Measurements from ENCODE around the gene TNFRSF14.

TNFRSF14 gene

DNA sequence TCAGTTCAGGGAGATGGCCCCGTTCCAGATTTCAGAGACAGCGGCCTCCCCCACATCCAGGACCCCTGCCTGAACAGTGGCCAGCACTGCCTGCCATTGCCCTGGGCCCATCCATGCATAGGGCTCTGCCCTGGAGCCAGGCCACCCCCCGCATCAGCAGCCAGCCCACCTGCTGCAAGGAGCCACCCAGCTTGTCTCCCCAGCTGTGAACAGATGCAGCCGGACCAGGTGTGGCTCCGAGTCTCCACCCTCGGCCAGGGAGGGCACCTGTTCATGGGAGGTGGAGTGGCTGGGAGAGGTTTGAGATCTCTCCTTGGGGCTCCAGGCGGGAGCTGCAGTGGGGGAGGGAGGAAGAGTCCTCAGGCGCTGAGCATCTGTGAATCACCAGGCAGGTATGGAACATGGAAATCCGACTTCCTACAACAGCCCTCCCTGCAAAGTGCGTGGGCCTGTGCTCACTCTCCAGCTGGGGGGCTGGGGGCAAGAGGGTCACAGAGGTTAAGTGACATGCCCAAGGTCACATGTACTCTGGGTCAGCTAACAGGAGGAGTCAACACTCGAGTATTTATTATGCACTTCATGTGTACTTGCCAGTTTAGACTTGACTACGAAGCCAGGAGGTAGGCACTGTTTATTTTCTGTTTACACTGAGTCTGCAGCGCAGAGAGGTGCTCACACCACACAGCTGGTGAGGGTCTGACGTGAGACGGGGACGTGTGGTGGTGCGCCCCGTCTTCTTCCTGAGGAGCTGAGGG, 21.3 kb upstream of the TNFRSF14 start:
- H3K4me3 ChIP-seq (ENCODE audit: low read length), result no peak overlapping the region
- DNase-seq (ENCODE audit: low read depth, low spot score), result no peak

DNA sequence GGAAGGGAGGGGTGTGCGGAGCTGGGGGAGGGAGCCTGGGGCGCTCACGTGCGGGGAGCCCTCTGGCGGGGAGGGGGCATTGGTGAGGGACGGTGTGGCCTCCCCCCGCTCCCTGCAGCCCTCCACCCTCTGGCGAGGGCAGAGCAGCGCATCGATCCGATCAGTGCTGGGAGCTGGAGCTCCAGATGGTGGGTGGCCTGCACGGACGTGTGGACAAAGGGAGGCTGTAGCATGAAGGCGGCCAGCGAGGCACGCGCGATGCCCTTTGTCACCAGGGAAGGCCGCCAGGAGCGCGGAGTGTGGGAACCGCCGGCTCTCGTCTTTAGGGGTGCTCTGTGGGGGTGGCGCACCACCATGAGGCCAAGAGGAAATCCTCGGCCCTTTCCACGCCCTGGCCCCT, 20.7 kb upstream of the TNFRSF14 start:
- no peak overlapping the region for H3K4me3 ChIP-seq (ENCODE audit: low read length)
- DNase-seq (ENCODE audit: low read depth, low spot score), result no peak

DNA sequence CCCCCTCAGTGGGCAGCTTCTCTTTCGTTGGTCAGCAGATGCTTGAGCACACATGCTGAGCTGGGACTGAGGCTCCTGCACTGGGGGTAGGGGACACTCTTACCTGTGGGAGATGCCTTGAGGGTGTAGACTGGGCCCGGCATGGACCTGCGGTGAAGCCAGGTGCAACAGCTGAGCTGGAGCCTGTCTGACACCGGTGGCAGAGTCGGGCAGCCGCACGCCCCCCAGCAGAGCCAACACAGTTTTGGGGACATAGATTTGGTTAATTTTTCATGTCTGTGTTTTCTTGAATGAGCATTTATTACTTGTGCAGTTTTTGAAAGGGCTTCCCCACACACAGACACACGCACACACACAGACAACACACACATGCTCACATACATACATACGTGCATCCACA, 20.2 kb upstream of the TNFRSF14 start:
- DNase-seq (ENCODE audit: low read depth, low spot score), result no peak
- no peak overlapping the region for H3K4me3 ChIP-seq (ENCODE audit: low read length)

DNA sequence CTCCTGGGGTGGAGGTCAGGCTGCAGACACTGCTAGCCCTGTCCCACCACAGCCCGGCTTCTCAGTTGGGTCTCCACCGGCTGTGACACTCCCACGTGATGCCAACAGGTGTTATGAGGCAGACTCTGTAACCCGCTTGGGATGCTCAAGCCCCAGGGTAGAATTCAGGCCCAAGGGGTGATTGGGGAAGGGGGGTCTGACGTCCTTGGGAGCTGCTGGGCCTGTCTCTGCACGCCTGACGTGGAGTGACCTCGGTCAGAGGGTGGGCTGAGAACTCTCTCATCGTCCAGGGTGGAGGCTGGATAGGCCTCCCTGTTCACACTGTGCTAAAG, 18.4 kb upstream of the TNFRSF14 start:
- no peak overlapping the region for H3K4me3 ChIP-seq (ENCODE audit: low read length)
- no peak for DNase-seq (ENCODE audit: low read depth, low spot score)

DNA sequence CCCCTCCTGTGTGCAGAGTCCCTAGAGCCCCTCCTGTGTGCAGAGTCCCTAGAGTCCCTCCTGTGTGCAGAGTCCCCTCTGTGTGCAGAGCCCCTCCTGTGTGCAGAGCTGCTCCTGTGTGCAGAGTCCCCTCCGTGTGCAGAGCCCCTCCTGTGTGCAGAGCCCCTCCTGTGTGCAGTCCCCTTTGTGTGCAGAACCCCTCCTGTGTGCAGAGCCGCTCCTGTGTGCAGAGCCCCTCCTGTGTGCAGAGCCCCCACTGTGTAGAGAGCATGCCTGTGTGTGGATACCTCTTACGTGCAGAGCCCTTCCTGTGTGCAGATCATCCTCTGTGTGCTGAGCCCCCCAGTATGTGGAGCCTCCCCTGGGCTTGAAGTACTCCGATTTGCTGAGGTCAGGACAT, 17.8 kb upstream of the TNFRSF14 start:
- no peak overlapping the region for H3K4me3 ChIP-seq (ENCODE audit: low read length)
- no peak for DNase-seq (ENCODE audit: low read depth, low spot score)

DNA sequence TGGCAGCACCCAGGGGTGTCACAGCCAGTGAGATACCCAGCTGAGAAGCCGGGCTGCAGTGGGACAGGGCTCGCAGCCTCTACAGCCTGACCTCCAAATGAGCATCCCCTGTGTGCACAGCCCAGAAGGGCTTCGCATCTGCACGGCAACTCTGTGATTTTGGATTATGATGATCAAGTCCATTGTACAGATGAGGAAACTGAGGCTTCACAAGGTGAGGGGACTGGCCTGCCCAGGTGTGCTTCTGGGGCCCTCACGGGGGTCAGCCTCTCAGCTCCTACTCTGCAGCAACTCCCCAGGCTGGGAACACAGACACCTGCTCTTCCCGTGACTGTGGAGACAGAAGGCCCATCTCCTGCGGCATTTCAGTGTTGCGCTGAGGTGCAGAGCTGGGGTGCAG, 17.3 kb upstream of the TNFRSF14 start:
- H3K4me3 ChIP-seq (ENCODE audit: low read length), result no peak overlapping the region
- DNase-seq (ENCODE audit: low read depth, low spot score), result no peak

DNA sequence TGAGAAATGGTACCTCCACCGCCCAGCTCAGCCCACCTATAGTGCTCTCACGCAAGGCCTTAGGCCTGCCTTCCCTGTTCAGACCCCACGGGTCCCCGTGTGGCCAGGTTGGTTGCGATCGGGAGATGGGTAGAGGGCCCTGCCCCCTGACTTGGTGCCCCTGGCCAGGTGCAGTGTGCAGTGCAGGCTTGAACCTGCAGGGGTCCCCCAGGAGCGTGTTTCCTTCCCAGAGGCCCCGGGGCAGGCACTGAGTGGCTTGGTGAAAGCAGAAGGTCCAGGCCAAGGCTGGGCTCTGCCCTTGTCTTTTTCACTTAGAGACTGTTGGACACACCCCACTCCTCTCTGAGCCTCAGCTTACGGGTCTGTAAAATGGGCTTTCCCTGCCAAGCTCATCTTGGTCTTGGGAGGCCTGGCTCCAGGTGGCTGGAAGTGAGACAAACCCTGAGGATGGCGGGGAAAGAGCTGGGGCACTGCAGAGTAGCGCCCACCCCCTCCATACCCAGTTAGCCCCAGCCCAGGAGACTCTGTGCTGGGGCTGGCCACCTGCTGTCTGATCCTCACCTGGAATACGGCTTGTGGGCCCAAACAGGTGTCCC, 16.8 kb upstream of the TNFRSF14 start:
- no peak for DNase-seq (ENCODE audit: low read depth, low spot score)
- no peak overlapping the region for H3K4me3 ChIP-seq (ENCODE audit: low read length)

DNA sequence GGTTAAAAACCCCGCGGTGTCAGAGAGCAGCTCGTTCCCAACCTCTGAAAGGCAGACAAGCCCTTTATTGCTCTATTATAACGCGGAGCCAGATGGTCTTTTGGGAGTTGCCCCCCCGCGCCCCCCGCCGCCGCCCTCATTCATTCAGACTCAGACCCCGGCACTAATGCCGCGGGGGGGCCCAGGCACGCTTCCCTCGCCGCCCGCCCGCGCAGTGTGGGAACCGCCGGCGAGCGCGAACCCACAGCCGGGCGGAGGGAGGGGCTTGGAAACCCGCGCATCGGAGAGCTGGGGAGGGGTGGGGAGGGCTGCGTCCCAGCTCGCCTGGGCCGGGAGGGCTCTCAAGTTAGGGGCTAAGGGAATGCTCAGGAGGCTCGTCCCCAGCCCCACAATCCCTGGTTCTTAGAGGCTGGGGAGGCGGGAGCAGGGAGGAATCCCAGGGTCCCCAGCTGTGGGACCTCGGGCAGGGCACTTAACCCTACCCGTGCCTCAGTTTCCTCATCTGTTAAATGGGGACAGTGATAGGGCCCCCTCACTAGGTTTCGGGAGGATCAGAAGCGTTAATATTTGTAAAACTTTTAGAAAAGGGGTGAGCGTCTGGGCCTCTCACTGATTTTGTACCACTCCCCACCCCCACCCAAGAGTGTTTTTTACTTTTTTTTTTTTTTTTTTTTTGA, 15.2 kb upstream of the TNFRSF14 start:
- no peak for DNase-seq (ENCODE audit: low read depth, low spot score)
- peak overlapping the region; percentile 32 for H3K4me3 ChIP-seq (ENCODE audit: low read length)

DNA sequence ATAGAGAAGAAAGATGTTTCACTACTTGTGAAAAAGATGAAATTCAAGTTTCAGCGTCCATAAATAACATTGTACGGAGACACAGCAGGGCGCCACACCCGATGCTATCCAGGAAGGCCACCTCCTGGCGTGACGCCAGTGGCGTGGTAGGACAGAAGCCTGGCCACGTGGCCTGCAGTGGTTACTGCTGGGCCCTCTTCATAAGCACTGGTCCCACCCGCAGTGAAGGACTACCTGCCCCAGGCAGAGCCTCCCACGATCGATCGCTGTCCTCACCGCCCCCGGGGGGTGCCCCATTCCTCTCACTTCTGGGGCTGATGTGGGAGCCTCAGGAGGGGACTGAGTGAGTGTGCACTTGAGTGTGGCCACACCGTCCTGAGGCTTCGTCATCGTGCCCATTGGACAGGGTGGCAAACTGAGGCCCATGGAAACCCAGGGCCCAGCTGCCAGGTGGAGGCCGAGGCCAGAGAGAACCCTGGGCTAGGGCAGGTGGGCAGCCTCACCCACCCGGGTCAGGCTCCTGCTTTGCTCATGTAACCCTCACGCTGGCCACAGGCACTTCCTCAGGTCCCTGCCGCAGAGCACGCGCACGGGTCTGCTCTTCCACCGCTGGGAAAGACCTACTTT, 14.4 kb upstream of the TNFRSF14 start:
- H3K4me3 ChIP-seq (ENCODE audit: low read length), result no peak overlapping the region
- no peak for DNase-seq (ENCODE audit: low read depth, low spot score)

DNA sequence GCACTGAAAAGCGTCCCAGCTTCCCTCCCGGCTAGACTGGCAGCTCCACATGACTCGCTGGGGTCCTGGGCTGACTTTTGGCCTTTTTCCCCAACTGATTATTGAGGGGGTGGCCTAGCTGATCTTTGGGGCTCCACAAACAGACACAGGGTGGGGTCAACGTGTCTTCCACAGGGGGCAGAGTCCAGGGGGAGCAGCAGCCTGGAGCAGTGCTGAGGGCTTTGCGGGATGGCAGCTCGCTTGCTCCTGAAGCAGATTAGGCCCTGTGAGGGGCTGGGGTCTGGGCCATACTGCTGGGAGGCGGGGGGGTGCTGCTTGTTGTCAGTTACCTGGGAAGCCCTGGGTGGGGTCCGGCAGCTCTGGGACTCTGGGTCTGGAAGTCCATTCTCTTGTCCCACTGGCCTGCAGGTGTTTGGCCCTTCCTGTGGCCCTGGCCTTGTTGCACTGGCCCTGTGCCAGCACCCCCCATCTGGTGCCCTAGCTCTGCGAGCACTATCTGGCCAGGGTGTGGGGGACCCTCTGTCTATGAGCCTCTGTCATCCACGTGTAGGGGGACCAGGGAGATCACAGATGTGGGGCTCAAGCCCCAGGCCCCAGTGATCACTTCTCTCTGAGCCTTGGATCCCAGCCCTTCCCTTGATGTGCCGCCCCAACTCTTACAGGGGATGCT, 13.8 kb upstream of the TNFRSF14 start:
- H3K4me3 ChIP-seq (ENCODE audit: low read length), result no peak overlapping the region
- DNase-seq (ENCODE audit: low read depth, low spot score), result no peak

DNA sequence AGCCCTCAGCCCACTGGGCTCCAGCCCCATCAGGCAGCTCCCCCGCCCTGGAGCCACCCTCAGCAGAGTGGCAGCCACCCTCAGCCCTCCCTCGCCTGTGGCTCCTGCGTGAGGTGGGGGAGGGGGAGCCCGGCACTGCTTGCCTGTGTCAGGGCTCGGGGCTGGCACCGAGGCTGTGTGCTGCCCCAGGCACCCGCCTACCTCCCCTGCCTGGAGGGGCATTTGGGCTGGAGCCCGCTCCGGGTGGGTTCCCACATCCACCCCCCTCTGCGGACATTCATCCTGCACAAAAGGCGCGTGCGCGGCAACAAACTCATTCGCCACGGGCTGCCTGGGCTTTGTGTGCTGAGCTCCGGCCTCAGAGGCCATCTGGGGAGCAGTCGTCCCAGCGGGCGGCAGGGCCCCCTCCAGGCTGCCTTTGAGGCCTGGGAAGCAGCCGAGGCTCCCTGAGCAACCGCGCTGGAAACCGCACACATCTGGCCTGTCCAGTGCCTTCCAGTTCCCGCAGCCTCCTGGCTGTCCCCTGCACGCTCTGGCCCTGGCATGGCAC, 12.6 kb upstream of the TNFRSF14 start:
- DNase-seq (ENCODE audit: low read depth, low spot score), result no peak
- H3K4me3 ChIP-seq (ENCODE audit: low read length), result no peak overlapping the region

DNA sequence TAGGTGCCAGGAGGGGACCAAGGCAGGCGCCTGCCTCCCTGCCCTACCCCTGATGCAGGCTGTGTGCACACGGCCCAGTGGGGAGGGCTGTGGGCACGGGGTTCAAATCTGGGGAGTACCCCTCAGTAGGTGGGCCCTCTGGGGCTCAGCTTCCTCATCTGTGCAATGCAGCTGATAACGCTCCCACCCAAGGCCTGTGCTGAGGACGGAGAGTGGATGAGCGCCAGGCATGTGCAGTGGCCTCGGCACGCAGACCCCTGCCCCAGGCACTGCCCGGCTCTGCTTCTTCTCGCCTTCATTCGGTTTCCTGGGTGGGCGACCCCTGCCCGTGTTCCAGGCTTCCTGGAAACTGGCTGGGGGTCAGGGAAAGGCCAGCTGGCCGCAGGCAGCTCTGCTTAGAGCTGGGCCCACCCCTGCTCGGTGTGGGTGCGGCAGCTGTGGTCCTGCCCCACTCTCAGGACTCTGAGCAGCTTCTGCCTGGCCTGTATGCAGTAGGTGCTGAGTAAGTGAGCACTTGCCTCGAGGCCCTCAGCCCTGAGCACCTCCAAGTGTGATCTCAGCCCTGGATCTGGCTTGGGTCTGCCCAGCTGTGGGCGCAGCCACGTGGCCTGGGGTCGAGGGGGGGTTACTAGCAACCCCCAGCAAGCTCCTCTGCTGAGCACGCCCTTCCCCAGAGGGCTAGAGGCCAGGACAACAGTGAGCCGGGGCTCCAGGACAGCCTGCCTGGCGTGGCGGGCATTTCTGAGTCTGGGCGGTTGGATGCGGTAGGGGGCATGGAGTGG, 11.9 kb upstream of the TNFRSF14 start:
- no peak overlapping the region for H3K4me3 ChIP-seq (ENCODE audit: low read length)
- DNase-seq (ENCODE audit: low read depth, low spot score), result no peak

DNA sequence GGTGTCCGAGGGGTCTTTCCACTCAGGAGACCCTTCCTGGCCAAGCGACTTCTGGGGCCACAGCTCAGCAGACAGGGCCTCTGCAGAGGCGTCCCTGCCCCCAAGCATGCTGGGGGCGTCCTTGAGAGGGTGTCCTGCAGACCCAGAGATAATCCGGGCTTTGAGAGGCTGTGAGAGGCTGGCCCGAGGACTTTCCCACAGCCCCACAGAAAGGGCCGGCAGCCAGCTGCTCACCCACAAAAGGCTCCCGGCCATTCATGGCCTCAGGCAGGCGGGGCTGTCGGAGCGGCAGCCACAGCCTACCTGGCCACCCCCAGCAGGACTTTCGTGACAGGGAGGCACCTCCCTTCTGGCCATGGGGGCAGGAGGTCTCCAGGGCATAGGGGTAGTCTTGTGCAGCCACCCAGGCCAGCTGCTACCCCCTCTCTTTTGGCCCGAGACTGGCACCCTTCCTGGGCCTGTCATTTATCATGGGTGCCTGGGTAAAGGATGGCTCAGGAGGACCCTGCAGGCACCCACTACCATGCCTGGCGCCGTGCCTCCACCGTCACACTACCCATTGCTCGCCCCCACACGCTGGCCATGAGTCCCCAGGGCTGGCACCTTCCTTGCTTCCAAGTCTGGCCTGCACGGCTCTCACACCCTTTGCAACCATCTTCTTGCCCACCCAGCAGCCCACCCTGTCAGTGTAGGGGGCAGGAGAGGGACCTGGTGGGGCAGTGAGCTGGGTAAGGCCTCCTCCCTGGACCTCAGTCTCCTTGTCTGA, 11.1 kb upstream of the TNFRSF14 start:
- no peak for DNase-seq (ENCODE audit: low read depth, low spot score)
- H3K4me3 ChIP-seq (ENCODE audit: low read length), result peak overlapping the region; percentile 51; the same call in 1 of the 2 replicates

DNA sequence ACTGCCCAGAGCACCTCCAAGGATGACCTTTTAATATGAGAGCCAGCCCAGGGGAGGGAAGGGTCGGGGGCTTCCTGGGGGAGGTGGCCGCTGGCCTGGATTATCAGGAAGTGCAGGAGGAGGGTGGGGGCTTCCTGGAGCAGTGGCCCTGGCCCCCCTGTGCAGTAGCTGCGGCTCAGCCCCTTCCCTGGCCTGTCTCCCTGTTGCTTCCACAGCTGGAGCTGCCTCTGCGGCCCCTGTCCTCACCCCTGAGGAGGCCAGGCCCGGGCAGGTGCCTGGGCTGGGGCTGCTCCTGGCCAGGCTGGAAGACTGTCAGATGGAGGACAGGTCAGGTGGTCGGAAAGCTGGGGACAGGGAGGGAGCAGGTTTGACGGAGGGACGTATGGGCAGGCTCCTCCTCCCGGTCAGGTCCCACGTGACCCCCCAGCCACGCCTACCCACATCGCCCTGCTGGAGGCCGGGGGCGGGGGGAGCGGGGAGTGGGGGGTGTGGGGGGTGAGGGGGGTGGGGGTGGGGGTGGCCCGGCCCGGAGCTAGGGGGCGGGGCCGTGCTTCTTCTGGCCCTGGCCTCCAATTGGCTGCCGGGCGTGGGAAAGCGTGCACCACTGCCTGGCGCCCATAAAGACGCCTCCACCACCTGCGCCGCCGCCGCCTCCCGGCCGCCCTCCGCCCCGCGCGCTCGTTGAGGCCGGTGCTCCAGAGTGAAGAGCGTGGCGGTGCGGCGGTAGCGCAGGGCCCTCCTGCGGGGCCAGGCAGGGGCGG, 10.2 kb upstream of the TNFRSF14 start:
- H3K4me3 ChIP-seq (ENCODE audit: low read length), result peak overlapping the region; percentile 71
- peak; percentile 85 for DNase-seq (ENCODE audit: low read depth, low spot score)

DNA sequence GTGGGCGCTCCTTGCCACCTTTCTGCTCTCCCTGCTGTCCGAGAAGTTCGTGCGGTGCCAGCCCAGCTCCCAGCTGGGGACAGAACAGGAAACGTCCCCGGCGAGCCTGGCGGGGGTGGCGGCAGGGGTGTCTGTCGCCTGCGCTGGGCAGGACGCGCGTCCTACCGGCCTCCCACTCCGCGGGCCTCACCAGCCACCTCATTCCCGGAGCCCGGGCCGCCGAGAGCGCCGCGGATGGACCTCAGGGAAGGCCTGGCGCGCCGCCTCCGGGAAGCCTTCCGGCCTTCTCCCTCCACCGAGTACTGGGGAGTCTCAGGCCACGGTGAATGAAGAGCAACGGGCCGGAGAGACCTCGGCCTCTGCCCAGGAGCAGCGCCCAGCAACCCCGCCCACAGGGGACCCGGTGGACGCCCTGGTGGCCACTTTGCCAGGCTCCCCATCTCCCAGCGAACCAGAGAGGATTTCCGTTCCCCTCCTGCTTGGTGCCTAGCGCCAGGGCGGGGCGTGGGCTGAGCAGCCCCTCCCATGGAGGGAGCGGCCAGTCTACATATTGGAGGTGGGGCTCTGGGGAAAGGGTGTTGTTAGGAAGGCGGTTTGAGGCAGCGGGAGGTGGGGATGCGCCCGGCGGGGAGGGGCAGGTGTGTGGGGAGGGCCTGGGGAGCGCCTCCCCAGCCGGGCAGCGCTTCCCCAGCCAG, 9.5 kb upstream of the TNFRSF14 start:
- peak; percentile 93 for DNase-seq (ENCODE audit: low read depth, low spot score)
- H3K4me3 ChIP-seq (ENCODE audit: low read length), result peak overlapping the region; percentile 71

DNA sequence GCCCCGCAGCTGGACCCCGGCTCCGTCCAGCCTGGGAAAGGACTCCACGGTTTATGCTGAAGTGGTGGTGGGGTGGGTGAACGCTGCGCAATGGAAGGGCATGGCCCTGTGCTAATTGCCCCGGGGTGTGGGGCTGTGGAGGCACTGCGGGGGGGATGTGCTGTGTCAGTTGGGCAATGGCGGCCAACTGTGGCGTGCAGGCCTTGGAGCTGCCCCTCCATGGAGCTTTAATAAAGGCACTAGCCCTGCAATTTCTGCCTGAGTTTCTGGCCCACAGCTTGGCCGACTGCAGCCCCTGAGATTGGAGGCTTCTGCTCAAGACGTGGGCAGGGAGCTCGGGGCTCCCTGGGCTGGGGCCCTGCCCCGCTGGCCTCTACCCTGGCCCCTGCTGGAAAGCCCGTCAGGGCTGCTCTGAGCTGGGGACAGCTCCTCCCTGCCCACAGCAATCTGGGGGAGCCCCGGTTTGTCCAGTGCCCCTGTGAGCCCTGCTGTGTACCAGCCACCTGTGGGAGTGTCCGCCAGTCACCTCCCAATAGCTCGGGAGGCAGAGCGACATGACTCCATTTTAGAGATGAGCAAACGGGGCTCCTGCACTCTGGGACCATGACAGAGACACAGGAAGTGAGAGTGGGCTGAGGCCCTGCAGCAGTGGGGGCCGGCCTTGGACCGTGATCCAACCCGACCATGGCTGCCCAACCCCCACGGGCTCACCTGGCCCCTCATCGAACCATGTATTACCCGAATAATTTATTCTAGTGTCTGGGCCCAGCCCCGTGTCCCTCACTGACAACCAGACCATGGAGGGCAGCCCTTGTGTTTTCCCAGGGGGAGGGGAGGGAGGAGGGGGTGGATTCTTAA, 8.7 kb upstream of the TNFRSF14 start:
- DNase-seq (ENCODE audit: low read depth, low spot score), result no peak
- peak overlapping the region; percentile 71 for H3K4me3 ChIP-seq (ENCODE audit: low read length)

Data from Jurkat, Clone E6-1 (cell line).